Peyer's patch (tissue), 4 donors: Measurements from ENCODE around the gene CCDC192. TPM values are rescaled to one million over a fixed set of nuclear protein-coding genes. Genes with fewer than 3 reads are reported as not detected.

Source experiments
- DNase-seq, 3 donors: peaks; one replicate each; pipeline ENCODE4 v3.0.0-alpha.2; 2017 to 2019
- H3K27ac ChIP-seq, 4 donors: fragments of 200-600 bp; sonication (generic); one replicate each; pipeline ENCODE4 v1.5.1; 2016 to 2019
- H3K27me3 ChIP-seq, 2 donors: fragments of 200-600 bp; sonication (generic); one replicate each; pipeline ENCODE4 v1.5.1; 2019
- H3K36me3 ChIP-seq, 3 donors: fragments of 200-600 bp; sonication (generic); one replicate each; pipeline ENCODE4 v1.5.1; 2016 to 2019
- H3K4me1 ChIP-seq, 4 donors: fragments of 200-600 bp; sonication (generic); one replicate each; pipeline ENCODE4 v1.5.1; 2016 to 2019
- H3K4me3 ChIP-seq, 4 donors: fragments of 200-600 bp; sonication (generic); 1 replicate in 3 of 4; 2 replicates in 1 of 4; pipeline ENCODE4 v1.5.1; 2016 to 2019; ENCODE audit warnings: mild to moderate bottlenecking in 1 of 4
- H3K9me3 ChIP-seq, 4 donors: fragments of 200-600 bp; sonication (generic); one replicate each; pipeline ENCODE4 v1.5.1; 2016 to 2019; ENCODE audit warnings: mild to moderate bottlenecking in 1 of 4
- POLR2A ChIP-seq, 2 donors: fragments of 450-650 bp; IDR thresholded peaks; one replicate each; pipeline ENCODE4 v1.5.1; 2017; ENCODE audit warnings: antibody characterized with exemption in 2 of 2, mild to moderate bottlenecking in 2 of 2, moderate library complexity in 2 of 2
- total RNA-seq, 4 donors: library from RNA; depleted of rRNA; stranded (reverse); fragments of >200 nt; gene quantifications; one replicate each; pipeline ENCODE4 v1.1.0, GENCODE V29; 2016
- TF ChIP-seq, protein P1 (sequence below), 6 experiments: fragments of 450-650 bp in 4 of 6; fragments of 200-600 bp in 2 of 6; sonication (generic) in 1 of 6; IDR thresholded peaks; one replicate each; pipeline ENCODE4 v1.5.1; 2017 to 2019; ENCODE audit warnings: antibody characterized with exemption in 6 of 6, mild to moderate bottlenecking in 3 of 6, moderate library complexity in 1 of 6

The CCDC192 gene
- total RNA-seq, 4 donors from 2014 or later = not detected

DNA sequence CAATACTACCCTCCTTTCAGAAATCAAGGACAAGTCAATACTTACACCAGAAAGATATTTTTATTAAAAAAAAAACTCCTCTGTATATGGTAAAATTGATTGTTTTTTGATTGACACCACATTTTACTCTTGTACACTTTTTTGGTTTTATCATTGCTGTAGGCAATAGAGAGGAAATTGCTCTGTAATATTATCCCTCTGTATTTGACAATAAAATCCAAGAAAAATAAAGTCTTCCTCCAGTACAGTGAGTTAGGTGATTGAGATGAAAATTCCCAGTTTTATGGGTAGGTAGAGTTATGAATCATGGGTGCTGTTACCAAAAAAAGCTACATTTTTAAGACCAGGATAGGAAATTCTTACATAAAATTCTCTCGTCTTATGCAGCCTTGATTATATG, 22.6 kb upstream of the CCDC192 start:
- no peaks in the 10 kb centered on the region for H3K36me3 ChIP-seq
- H3K27me3 ChIP-seq = no peaks in the 10 kb centered on the region
- no peak overlapping the region for H3K4me3 ChIP-seq
- DNase-seq = no peak
- no peak overlapping the region for H3K27ac ChIP-seq
- H3K4me1 ChIP-seq = no peaks in the 10 kb centered on the region
- no peak for TF ChIP-seq POLR2A (IDR thresholded peaks at IDR 0.05)
- TF ChIP-seq, protein P1, sequence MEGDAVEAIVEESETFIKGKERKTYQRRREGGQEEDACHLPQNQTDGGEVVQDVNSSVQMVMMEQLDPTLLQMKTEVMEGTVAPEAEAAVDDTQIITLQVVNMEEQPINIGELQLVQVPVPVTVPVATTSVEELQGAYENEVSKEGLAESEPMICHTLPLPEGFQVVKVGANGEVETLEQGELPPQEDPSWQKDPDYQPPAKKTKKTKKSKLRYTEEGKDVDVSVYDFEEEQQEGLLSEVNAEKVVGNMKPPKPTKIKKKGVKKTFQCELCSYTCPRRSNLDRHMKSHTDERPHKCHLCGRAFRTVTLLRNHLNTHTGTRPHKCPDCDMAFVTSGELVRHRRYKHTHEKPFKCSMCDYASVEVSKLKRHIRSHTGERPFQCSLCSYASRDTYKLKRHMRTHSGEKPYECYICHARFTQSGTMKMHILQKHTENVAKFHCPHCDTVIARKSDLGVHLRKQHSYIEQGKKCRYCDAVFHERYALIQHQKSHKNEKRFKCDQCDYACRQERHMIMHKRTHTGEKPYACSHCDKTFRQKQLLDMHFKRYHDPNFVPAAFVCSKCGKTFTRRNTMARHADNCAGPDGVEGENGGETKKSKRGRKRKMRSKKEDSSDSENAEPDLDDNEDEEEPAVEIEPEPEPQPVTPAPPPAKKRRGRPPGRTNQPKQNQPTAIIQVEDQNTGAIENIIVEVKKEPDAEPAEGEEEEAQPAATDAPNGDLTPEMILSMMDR (IDR thresholded peaks at IDR 0.05) = no peak
- H3K9me3 ChIP-seq = no peaks in the 10 kb centered on the region

DNA sequence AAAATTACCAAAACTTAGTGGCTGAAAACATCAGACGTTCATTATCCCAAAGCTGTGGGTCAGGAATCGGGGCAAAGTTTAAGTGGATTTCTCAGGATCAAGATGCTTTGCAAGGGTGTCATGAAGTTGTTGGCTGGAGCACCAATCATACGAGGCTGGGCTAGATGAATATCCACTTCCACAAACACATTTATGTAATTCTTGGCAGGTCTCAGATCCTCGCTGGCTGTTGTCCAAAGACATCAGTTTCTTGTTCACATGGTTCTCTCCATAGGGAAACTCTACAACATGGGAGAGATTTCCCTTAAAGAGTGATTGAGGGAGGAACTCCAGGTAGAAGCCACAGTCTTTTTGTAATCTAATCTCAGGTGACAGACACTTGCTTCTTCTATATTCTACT, 20.2 kb upstream of the CCDC192 start:
- H3K36me3 ChIP-seq = no peaks in the 10 kb centered on the region
- no peak for TF ChIP-seq POLR2A (IDR thresholded peaks at IDR 0.05)
- TF ChIP-seq, protein P1 (IDR thresholded peaks at IDR 0.05) = no peak
- H3K27ac ChIP-seq = no peak overlapping the region
- DNase-seq = no peak
- H3K27me3 ChIP-seq = no peaks in the 10 kb centered on the region
- no peaks in the 10 kb centered on the region for H3K9me3 ChIP-seq
- no peak overlapping the region for H3K4me3 ChIP-seq
- no peaks in the 10 kb centered on the region for H3K4me1 ChIP-seq

DNA sequence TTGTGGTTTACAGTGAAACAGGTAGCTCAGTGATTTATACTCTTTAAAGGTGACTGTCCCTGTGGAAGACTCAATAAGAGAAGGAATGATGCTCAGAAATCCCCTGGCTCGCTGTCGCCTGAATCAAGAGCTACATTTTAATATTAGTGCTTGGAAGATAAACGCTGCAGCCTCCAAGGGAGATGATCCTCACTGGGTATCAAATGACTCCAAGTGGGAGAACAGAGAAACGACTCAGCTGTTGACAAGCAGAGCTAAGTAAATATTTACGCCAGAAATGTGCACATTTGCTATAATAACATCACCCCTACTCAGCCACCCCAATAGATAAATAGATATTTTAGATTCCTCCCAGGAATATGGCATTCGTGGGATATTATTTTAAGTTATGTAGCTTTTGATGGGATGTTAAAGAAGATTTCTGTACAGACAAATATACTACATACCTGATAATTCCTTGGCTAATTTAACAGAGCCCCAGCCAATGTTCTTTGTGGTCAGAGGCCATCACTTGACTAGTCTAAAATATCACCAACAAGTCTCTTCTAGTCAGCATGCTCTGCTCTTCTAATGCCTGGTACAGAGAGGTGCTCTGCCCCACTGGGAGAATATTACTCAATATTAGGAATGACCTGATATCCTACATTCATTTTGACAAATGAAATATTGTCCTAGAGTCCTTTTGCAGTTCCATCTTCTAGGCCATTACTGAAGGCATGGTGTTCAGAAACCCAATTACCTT, 18.3 kb upstream of the CCDC192 start:
- Histone ChIP-seq H3K4me3 (no peak overlapping the region), H3K4me1 (no peaks in the 10 kb centered on the region), H3K36me3 (no peaks in the 10 kb centered on the region), H3K27ac (no peak overlapping the region), H3K9me3 (no peaks in the 10 kb centered on the region), H3K27me3 (no peaks in the 10 kb centered on the region)
- TF ChIP-seq, protein P1 (IDR thresholded peaks at IDR 0.05) = no peak
- no peak for TF ChIP-seq POLR2A (IDR thresholded peaks at IDR 0.05)
- no peak for DNase-seq

DNA sequence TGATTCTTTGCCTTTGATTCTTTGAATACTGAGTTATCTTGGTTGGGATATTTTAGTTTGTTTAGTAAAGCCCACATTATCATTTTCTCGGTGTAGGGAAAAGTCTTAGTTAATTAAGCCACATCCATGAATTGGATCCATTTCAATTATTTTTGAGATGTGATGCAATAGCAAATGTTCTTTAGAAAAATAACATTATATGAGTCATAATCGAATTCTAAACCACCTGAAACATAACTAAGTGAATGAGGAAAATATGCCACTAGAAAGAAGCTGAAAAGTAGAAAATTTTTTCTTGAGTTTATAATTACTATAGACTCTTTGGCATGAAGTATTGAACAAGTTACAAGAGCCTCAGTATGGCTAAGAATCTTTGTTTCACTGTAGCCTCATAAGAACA, 17.5 kb upstream of the CCDC192 start:
- no peak for TF ChIP-seq POLR2A (IDR thresholded peaks at IDR 0.05)
- TF ChIP-seq, protein P1 (IDR thresholded peaks at IDR 0.05) = no peak
- no peak overlapping the region for H3K4me3 ChIP-seq
- H3K36me3 ChIP-seq = no peaks in the 10 kb centered on the region
- no peaks in the 10 kb centered on the region for H3K9me3 ChIP-seq
- no peaks in the 10 kb centered on the region for H3K27me3 ChIP-seq
- no peak for DNase-seq
- H3K4me1 ChIP-seq = no peaks in the 10 kb centered on the region
- H3K27ac ChIP-seq = no peak overlapping the region

DNA sequence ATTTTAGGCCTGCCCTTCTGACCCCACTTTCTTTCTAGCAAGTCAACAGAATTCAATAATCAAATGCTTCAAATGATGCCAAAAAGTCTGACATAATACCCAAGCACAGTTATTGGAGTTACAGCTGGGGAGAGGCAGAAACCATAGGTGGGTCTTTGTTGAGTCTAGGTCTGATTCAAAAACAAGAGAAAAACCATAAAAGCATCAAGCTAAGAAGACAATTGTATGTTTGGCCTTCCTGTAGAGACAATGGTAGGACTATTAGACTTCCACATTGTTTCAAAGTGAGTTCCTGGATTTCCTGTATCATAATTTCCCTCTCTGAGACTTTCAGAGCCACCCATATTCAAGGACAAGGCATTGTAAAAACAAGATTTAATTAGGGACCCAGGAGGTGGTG, 16.8 kb upstream of the CCDC192 start:
- Histone ChIP-seq H3K27ac (no peak overlapping the region), H3K27me3 (no peaks in the 10 kb centered on the region), H3K9me3 (no peaks in the 10 kb centered on the region), H3K4me3 (no peak overlapping the region), H3K4me1 (no peaks in the 10 kb centered on the region), H3K36me3 (no peaks in the 10 kb centered on the region)
- TF ChIP-seq, protein P1 (IDR thresholded peaks at IDR 0.05) = no peak
- TF ChIP-seq POLR2A (IDR thresholded peaks at IDR 0.05) = no peak
- DNase-seq = no peak
